ENCODE results near the gene CADPS2. TPM values are rescaled to one million over a fixed set of nuclear protein-coding genes. Genes with fewer than 3 reads are reported as not detected.

Gene CADPS2
- total and polyA plus RNA-seq, 2 of the 8 experiments (the other 6 are each of a cell fraction or from before 2014, with no cell fraction given), result 8.9 to 22.3 TPM

DNA sequence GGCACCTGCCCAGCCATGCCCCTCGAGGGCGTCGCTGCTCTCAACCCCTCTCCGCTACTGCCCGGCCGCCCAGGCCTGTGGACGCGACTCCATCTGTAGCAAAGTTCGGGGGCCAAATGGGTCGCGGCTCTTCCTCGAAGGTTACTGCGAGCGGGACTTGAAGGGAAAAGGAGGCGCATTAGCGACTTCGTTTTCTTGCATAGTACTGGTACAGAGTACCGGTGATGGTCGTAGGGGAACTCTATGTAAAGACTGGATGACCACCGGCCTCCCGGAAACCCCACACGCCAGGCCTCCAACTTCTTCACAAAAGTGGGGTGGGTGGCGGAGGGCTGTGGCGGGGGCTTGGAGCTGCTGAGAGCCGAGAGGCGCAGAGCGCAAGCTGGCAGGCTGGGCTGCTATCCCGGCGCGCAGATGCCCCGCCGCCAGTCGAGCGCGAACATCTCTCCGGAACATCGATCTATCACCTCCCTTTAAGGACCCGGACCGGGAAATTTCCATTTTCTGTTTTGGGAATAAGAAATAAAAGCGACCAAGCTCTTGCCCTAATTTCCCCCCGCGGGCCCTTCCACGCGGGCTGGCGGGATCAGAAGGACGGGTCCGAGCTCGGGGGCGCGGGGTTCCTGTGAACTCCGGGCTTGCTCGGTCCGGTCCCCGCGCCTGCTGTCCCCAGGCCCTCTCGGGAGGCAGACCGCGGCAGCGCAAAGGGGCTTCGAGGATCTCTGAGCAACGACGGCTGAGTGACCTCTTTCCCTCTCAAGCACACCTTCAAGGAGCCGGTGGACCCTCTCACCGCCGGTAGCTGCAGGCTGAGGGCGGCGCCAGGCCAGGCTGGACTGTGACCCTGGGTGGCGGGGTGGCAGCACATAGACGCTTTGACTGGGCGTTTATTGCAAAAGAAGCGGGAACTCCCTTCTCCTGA, 569.5 kb downstream of the CADPS2 start (continued):
- peak; percentile 88 for TF ChIP-seq EZH2 (IDR thresholded peaks at IDR 0.05; ENCODE audit: low read depth, low read length, severe bottlenecking)

Data from H1 (cell line).